Activated CD4-positive, CD25-positive, alpha-beta regulatory T cell treated with anti-CD3 and anti-CD28 coated beads, Interleukin-2, amount 50 U/mL, for 72 hours (primary cell): ENCODE results near the gene PARP11.
A peak's percentile ranks its signal among the peaks of the same experiment; 100 is the strongest.
"Not testable (repeated sequence)": the region's sequence is repeated elsewhere in the genome, so short reads cannot be mapped to it uniquely, and the experiment has no call there.

Source experiments
- DNase-seq: peaks from one replicate; pipeline ENCODE4 v3.0.0; 2021

Gene PARP11

DNA sequence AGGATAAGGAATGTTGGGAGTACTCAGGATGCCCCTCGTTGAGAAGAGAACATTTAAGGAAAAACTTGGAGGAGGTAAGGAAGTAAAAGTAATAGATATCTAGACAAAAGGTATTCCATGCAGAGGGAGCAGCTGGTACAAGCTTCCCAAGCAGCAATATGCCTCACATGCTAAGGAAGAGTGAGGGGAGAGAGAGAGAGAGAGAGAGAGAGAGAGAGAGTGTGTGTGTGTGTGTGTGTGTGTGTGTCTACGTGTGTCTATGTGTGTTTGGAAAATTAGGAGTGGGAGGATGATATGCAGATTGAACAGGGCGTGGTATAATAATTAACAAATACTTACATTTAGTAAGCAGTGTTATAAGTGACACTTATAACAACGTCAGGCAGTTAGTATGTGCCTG, 9.2 kb upstream of the PARP11 start:
- no peak for DNase-seq

- DNase-seq = no peak
Observed at GRCh38 chr12:3881281-3881950, 8.2 kb upstream of the PARP11 start.

GRCh38 chr12:3879846-3880245, 6.6 kb upstream of the PARP11 start:
- no peak for DNase-seq

DNA sequence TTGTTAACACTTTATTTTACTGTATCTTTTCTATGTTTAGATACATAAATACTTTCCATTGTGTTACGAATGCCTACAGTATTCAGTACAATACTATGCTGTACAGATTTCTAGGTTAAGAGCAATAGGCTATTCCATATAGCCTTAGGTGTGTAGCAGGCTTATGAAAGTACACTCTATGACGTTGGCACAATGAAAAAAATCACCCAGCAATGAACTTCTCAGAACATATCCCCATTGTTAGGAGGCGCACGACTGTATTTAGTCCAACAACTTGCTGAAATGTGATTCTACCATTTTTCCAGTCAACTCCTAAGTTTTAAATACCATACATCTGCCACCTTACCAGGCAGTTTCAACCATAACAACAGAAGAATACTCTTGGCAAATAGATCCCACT, 1.8 kb downstream of the PARP11 start:
- no peak for DNase-seq

- DNase-seq = no peak
Observed at GRCh38 chr12:3869865-3870264, 3.3 kb downstream of the PARP11 start.

GRCh38 chr12:3869433-3869832, 3.8 kb downstream of the PARP11 start:
- no peak for DNase-seq

DNA sequence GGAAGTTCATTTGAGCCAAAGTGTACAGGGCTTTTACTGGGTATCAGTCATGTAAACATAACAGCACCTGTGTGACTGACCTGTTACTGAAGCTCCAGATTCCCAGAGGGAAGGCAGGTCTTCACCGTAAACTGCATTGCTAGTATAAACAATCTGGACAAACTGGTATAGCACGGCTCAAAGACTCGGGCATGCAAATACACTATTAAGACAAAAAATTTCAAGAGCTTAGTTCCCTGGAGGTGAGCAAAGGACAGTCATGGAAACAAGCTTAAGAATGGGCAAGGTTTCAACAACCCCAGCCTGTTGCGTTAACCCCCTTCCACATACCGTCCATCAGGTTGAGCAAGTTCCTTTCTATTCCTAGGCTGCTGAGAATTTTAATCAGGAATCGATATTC, 9.4 kb downstream of the PARP11 start:
- no peak for DNase-seq

DNA sequence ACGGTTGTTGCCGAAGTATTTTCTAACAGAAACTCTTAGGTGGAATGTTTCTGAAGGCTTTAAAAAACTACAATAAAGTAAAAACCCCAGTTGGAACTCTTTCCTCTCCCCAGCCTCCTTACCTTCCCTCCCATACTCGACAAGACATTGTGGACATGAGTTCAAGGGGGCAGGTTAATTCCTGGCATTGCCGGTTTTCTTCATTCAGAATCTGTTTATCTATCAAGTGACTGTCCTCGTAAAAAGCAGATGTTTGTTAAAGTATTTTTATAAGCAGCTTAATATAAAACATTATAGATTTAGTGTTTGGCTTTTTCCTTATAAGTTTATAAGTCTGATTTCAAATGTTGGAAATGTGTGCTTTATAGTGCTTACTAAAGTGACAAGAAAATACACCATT, 30.7 kb downstream of the PARP11 start:
- no peak for DNase-seq

GRCh38 chr12:3841783-3842182, 31.4 kb downstream of the PARP11 start:
- DNase-seq = no peak

DNA sequence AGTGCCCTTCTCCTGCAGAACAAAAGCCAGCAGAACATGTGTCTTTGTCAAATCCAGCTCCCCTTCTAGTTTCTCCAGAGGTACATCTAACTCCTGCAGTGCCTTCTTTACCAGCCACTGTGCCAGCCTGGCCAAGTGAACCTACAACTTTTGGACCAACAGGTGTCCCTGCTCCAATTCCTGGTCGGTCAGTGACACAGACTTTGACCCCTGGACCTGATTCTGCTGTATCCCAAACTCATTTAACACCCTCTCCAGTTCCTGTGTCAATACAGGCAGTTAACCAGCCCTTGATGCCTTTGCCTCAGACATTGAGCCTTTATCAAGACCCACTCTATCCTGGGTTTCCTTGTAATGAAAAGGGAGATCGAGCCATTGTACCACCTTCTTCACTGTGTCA, 32.4 kb downstream of the PARP11 start:
- DNase-seq = not testable (repeated sequence)

GRCh38 chr12:3839745-3840144, 33.5 kb downstream of the PARP11 start:
- DNase-seq = not testable (repeated sequence)

DNA sequence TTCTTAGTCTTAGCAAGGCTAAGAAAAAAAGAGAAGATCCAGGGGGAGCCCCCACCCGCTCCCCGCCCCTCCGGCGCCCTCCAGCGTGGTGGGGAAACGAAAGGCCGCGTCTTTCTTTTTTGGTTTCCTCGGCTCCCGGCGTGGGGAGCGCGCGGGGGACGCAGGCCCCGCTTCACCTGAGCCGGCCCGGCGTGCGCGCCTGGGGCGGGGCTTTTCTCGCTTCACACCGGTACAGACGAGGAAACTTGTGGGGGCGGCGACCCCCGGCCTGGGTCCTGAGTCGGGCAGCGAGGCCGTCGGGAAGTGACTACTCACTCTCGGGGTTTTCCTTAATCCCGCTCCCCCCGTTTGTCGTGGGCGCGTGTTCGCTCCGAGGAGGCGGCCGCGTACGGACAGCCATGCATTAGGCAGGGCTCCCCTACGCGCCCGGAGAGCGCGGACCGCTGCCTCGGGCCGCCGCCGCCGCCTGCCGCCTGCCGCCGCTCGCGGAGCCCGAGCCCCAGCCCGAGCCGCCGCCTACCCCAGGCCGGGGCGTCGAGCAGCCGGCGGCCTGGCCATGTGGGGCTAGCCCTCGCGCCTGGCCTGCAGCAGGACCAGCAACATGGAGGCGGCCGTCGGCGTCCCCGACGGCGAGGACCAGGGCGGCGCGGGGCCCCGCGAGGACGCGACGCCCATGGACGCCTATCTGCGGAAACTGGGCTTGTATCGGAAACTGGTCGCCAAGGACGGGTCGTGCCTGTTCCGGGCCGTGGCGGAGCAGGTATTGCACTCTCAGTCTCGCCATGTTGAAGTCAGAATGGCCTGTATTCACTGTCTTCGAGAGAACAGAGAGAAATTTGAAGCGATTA, 34.3 kb downstream of the PARP11 start:
- peak; percentile 33 for DNase-seq

- no peak for DNase-seq
Observed at GRCh38 chr12:3838076-3838475, 35.1 kb downstream of the PARP11 start.

DNA sequence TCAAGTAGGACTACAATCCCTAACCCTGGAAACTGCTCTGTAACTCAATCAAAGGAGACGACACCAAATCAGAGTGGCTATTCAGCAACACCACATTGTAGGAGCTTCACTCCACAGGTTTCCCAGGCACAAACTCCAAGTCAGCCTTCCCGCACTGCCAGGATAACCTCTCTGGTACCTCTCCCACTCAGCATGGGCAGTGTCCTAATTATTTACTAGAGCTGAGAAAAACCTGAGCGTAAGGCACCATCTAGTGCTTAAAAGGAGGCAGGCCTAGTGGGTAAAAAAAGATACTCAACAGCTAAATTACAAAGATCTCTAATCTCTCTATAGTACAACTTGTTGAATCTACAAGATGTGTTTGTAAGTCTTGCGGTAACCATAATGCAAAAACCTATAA, 36.1 kb downstream of the PARP11 start:
- DNase-seq = no peak

DNA sequence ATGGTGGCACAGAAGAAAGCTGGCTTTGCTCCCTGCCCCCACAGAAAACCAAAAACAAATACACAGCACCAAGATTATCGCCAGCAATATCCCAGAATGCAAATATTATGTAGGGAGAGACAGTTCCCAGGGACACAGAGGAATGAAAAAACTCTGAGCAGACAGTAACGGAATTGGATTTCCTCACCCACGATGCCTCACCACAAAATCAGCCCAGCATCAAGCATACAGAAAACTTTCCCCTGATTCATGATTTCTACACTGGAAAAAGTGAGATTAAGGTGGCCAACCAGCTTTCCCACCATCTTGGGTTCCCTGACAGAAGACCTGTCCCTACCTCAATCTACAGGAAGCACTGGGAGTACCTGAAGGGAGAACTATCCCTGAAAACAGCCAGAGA, 36.6 kb downstream of the PARP11 start:
- DNase-seq = no peak

- no peak for DNase-seq
Observed at GRCh38 chr12:3835914-3836313, 37.3 kb downstream of the PARP11 start.

DNA sequence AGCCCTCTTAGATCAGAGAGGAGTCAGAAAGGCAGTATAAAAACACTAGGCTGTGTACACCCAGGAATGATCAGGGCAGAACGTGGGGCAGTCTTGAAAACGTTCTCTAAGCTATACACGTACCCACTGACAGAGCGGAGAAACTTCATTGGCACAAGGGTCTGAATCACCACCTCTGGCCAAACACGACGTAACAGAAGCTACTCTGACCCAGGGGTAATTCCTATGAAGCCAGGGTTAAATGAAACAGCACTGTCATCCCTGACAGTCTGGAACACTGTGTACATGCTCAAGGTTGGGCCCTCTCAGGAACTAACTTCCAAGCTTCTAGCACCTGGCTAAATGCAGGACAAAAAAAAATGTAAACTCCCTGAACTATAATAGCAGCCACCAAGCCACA, 38.4 kb downstream of the PARP11 start:
- DNase-seq = no peak

- DNase-seq = no peak
Observed at GRCh38 chr12:3833670-3834310, 39.4 kb downstream of the PARP11 start.

GRCh38 chr12:3832738-3833137, 40.5 kb downstream of the PARP11 start:
- DNase-seq = no peak

DNA sequence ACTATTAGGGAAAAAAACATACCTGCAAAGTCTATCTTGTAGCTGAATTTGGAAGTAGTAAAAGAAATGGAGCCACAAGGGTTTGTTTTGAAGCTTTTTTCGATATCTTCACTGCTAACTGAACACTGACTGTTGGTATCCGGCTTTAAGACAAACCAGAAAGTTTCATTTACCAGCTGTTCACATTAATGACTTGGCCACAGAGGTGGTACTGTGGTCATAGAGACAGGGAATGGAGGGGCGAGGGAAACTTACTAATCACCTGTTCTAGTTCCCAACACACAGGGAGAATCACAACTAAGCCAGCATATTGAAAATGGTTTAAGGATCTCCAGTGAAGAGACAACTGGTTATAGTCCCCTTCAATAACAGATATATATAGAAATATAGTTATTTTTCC, 44.3 kb downstream of the PARP11 start:
- no peak for DNase-seq

GRCh38 chr12:3827301-3828000, 45.7 kb downstream of the PARP11 start:
- no peak for DNase-seq

DNA sequence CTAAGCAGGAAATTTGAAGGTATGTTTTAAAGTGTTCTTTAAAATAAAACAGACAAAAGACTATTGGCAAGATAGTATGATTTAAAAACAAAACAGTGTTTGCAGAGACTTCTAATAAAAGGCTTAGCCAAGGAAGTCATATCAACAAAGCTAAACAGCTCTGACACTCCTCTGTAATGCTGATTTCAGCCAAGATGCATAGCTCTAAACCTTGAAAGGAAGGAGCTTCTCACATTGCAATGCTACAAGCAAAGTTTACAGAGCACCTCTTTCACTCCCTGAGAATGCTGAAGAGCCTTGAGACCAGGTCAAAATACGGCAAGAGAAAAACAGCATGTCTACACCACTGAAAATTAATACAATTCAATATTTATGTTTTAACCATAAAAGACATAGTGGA, 51.8 kb downstream of the PARP11 start:
- DNase-seq = no peak

- DNase-seq = no peak
Observed at GRCh38 chr12:3820122-3820521, 53.1 kb downstream of the PARP11 start.
